ENCODE measurements around the gene CASZ1. TPM values are rescaled to one million over a fixed set of nuclear protein-coding genes. Genes with fewer than 3 reads are reported as not detected.
A peak's percentile ranks its signal among the peaks of the same experiment; 100 is the strongest.

The CASZ1 gene
- total RNA-seq, 1 donor from 2014 or later, result 9.2 TPM

- Histone ChIP-seq H3K36me3 (ENCODE audit: control insufficient read depth, insufficient read depth, low read length) (no peaks in the 10 kb centered on the region), H3K27me3 (ENCODE audit: control insufficient read depth, insufficient read depth, low read length) (no peaks in the 10 kb centered on the region), H3K4me3 (ENCODE audit: low read depth, low read length) (no peak overlapping the region)
- no peak for TF ChIP-seq CTCF (IDR thresholded peaks at IDR 0.05; ENCODE audit: insufficient read depth, low read length, severe bottlenecking)
- DNase-seq (ENCODE audit: low read depth) (no peak), FAIRE-seq (no peak)
Measured at GRCh38 chr1:10789047-10789791, 7.2 kb downstream of the CASZ1 start.

DNA sequence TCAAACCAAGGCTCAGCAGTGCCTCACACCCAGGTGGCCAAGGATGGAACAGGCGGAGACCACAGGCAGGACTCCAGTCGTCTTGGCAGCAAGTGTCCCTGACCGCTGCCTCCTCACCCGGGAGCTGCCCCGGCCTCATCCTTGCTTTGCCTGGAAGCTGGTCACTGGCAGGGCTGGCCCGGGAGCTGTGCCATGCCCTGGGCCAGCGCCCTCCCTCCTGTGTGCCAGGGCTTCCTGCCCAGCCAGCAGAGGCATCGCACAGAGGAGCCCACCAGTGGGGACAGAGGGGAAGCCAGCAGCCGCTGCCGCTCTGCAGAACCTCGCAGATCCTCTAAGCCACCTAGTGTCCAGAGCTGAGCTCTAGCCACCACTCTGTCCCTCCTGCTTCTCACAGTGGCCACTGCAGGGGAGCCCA lies 7.8 kb downstream of the CASZ1 start:
- FAIRE-seq (no peak), DNase-seq (ENCODE audit: low read depth) (no peak)
- Histone ChIP-seq H3K4me3 (ENCODE audit: low read depth, low read length) (no peak overlapping the region), H3K36me3 (ENCODE audit: control insufficient read depth, insufficient read depth, low read length) (no peaks in the 10 kb centered on the region), H3K27me3 (ENCODE audit: control insufficient read depth, insufficient read depth, low read length) (no peaks in the 10 kb centered on the region)
- no peak for TF ChIP-seq CTCF (IDR thresholded peaks at IDR 0.05; ENCODE audit: insufficient read depth, low read length, severe bottlenecking)

- no peak overlapping the region for H3K4me3 ChIP-seq (ENCODE audit: low read depth, low read length)
- H3K36me3 ChIP-seq (ENCODE audit: control insufficient read depth, insufficient read depth, low read length), result no peaks in the 10 kb centered on the region
- DNase-seq (ENCODE audit: low read depth), result no peak
- H3K27me3 ChIP-seq (ENCODE audit: control insufficient read depth, insufficient read depth, low read length), result no peaks in the 10 kb centered on the region
- TF ChIP-seq CTCF (IDR thresholded peaks at IDR 0.05; ENCODE audit: insufficient read depth, low read length, severe bottlenecking), result no peak
- FAIRE-seq, result no peak
Measured at GRCh38 chr1:10787286-10787685, 9.2 kb downstream of the CASZ1 start.

DNA sequence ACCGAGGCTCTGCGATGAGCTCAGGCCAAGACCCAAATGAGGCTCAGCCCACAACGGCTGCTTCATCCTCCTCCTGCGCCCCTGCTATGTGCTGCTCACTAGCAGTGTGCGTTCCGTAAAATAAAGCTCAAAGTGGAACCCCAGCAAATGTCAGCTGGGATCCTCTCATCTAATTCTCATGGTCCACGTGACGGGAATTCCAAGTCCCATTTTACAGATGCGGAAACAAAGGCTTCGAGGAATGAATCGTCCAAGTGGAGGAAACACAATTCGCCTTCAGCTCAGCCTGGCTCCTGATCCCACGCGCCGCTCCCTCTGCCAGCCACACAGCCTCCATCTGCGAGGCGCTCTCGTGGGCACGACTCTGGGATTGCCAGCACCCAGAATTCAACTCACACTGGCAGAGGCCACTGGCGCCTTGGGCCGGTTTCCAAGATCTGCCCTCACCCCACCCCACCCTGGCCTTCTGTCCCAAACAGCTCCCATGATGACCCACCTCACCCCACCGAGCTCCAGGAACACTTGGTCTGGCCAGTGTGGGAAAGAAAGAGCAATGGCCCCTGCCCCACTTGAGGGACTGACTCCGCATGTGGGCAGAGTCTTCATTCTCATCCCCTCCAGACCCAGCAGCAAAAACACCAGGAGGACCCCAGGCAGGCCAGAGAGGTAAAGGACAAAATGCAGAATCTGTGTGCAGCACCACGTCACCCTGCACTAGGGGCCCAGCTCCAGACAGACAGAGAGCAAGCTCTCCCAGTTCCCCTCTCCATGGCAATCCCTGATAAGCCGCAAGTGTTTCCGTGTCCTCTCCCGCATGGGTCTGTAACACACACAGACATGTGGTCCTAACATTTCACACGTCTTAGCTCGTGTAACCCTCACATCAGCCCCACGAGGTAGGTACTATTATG lies 10.5 kb downstream of the CASZ1 start:
- DNase-seq (ENCODE audit: low read depth) (no peak), FAIRE-seq (peak; percentile 62)
- no peaks in the 10 kb centered on the region for H3K36me3 ChIP-seq (ENCODE audit: control insufficient read depth, insufficient read depth, low read length)
- H3K27me3 ChIP-seq (ENCODE audit: control insufficient read depth, insufficient read depth, low read length), result no peaks in the 10 kb centered on the region
- H3K4me3 ChIP-seq (ENCODE audit: low read depth, low read length), result no peak overlapping the region
- TF ChIP-seq CTCF (IDR thresholded peaks at IDR 0.05; ENCODE audit: insufficient read depth, low read length, severe bottlenecking), result no peak

- Histone ChIP-seq H3K36me3 (ENCODE audit: control insufficient read depth, insufficient read depth, low read length) (no peaks in the 10 kb centered on the region), H3K27me3 (ENCODE audit: control insufficient read depth, insufficient read depth, low read length) (no peaks in the 10 kb centered on the region), H3K4me3 (ENCODE audit: low read depth, low read length) (no peak overlapping the region)
- DNase-seq (ENCODE audit: low read depth), result no peak
- no peak for FAIRE-seq
- TF ChIP-seq CTCF (IDR thresholded peaks at IDR 0.05; ENCODE audit: insufficient read depth, low read length, severe bottlenecking), result no peak
Measured at GRCh38 chr1:10784998-10785727, 11.3 kb downstream of the CASZ1 start.

Measured in bronchial epithelial cell (primary cell).